ENCODE results near the gene DAND5.
A peak's percentile ranks its signal among the peaks of the same experiment; 100 is the strongest.

Gene DAND5

GRCh38 chr19:13008926-13009787 is 39.8 kb downstream of the DAND5 start:
- TF ChIP-seq CTCF (IDR thresholded peaks at IDR 0.05; ENCODE audit: low read depth, low read length), result no peak
- no peak overlapping the region for H3K4me3 ChIP-seq (ENCODE audit: low read depth, low read length)

- H3K4me3 ChIP-seq (ENCODE audit: low read depth, low read length), result no peak overlapping the region
- no peak for TF ChIP-seq CTCF (IDR thresholded peaks at IDR 0.05; ENCODE audit: low read depth, low read length)
Measured at GRCh38 chr19:13010038-13010991, 40.9 kb downstream of the DAND5 start.

GRCh38 chr19:13010992-13011652 is 41.7 kb downstream of the DAND5 start:
- H3K4me3 ChIP-seq (ENCODE audit: low read depth, low read length), result no peak overlapping the region
- no peak for TF ChIP-seq CTCF (IDR thresholded peaks at IDR 0.05; ENCODE audit: low read depth, low read length)

GRCh38 chr19:13011653-13012389 is 42.4 kb downstream of the DAND5 start:
- TF ChIP-seq CTCF (IDR thresholded peaks at IDR 0.05; ENCODE audit: low read depth, low read length), result no peak
- H3K4me3 ChIP-seq (ENCODE audit: low read depth, low read length), result no peak overlapping the region

- no peak for TF ChIP-seq CTCF (IDR thresholded peaks at IDR 0.05; ENCODE audit: low read depth, low read length)
- H3K4me3 ChIP-seq (ENCODE audit: low read depth, low read length), result no peak overlapping the region
Measured at GRCh38 chr19:13012390-13012689, 43.0 kb downstream of the DAND5 start.

- no peak for TF ChIP-seq CTCF (IDR thresholded peaks at IDR 0.05; ENCODE audit: low read depth, low read length)
- H3K4me3 ChIP-seq (ENCODE audit: low read depth, low read length), result peak overlapping the region; percentile 53
Measured at GRCh38 chr19:13012690-13013608, 43.6 kb downstream of the DAND5 start.

Measured in WI38 (cell line).